Fibroblast of mammary gland (primary cell): ENCODE data around the gene PLCG1.
A peak's percentile ranks its signal among the peaks of the same experiment; 100 is the strongest.

Experiments used
- DNase-seq: peaks from one replicate; pipeline ENCODE4 v3.0.0-alpha.2; 2010; ENCODE audit warnings: low read depth
- H3K4me3 ChIP-seq: 2 replicates; pipeline ENCODE4 v1.5.1; 2011; ENCODE audit warnings: low read depth, mild to moderate bottlenecking, low read length, moderate library complexity; ENCODE audit not compliant: control insufficient read depth
- CTCF ChIP-seq: conservative IDR thresholded peaks from 2 replicates; pipeline ENCODE4 v1.5.1; 2011; ENCODE audit warnings: low read depth, low read length, inconsistent platforms; ENCODE audit not compliant: control insufficient read depth, insufficient read depth

PLCG1 gene

GRCh38 chr20:41222703-41223102 is 85.4 kb downstream of the PLCG1 start:
- no peak for TF ChIP-seq CTCF
- DNase-seq = peak; percentile 36

GRCh38 chr20:41223112-41223511 is 85.8 kb downstream of the PLCG1 start:
- no peak for TF ChIP-seq CTCF
- peak; percentile 47 for DNase-seq
- H3K4me3 ChIP-seq = no peak overlapping the region

More at GRCh38 chr20:41222703-41223102, 85.4 kb downstream of the PLCG1 start:
- no peak overlapping the region for H3K4me3 ChIP-seq

- no peak for TF ChIP-seq CTCF
- no peak overlapping the region for H3K4me3 ChIP-seq
- no peak for DNase-seq
Observed at GRCh38 chr20:41224281-41224680, 86.9 kb downstream of the PLCG1 start.

GRCh38 chr20:41225091-41225490 is 87.7 kb downstream of the PLCG1 start:
- no peak for DNase-seq
- H3K4me3 ChIP-seq = no peak overlapping the region
- TF ChIP-seq CTCF = no peak

- no peak overlapping the region for H3K4me3 ChIP-seq
- DNase-seq = no peak
- no peak for TF ChIP-seq CTCF
Observed at GRCh38 chr20:41226426-41226825, 89.1 kb downstream of the PLCG1 start.
